Coronary artery (tissue), 2 donors: ENCODE results near the gene SLC12A1.
A peak's percentile ranks its signal among the peaks of the same experiment; 100 is the strongest.

Source experiments
- DNase-seq: peaks from one replicate; pipeline ENCODE4 v3.0.0-alpha.2; 2017; ENCODE audit warnings: low spot score
- H3K27ac ChIP-seq, 2 donors: fragments of 200-600 bp; sonication (generic); one replicate each; pipeline ENCODE4 v1.5.1; 2016 to 2019
- H3K4me3 ChIP-seq: fragments of 200-600 bp; sonication (generic); 2 replicates; pipeline ENCODE4 v1.5.1; 2016; ENCODE audit warnings: mild to moderate bottlenecking, moderate library complexity
- CTCF ChIP-seq: fragments of 200-600 bp; sonication (generic); IDR thresholded peaks from one replicate; pipeline ENCODE4 v1.5.1; 2019; ENCODE audit warnings: antibody characterized with exemption

The SLC12A1 gene

GRCh38 chr15:48205981-48206380 lies at the start of gene SLC12A1:
Gene SLC12A1, plus strand, starts transcription at chr15:48206302. Its CDS starts 1,418 bp downstream, at chr15:48207720.
- no peak for TF ChIP-seq CTCF
- no peak for DNase-seq
- H3K4me3 ChIP-seq, result no peak within 1 kb of the TSS

GRCh38 chr15:48168616-48169015 lies 37.5 kb upstream of the SLC12A1 start:
- Histone ChIP-seq H3K27ac (no peak overlapping the region), H3K4me3 (no peak overlapping the region)
- no peak for DNase-seq
- TF ChIP-seq CTCF, result no peak

More at GRCh38 chr15:48205981-48206380, at the start of gene SLC12A1:
- H3K27ac ChIP-seq, result no peak within 1 kb of the TSS

- Histone ChIP-seq H3K4me3 (no peak overlapping the region), H3K27ac (no peak overlapping the region)
- TF ChIP-seq CTCF, result no peak
- no peak for DNase-seq
Measured at GRCh38 chr15:48170981-48171380, 35.1 kb upstream of the SLC12A1 start.

- no peak overlapping the region for H3K27ac ChIP-seq
Measured at GRCh38 chr15:48175126-48175525, 31.0 kb upstream of the SLC12A1 start.

GRCh38 chr15:48176112-48176511 lies 30.0 kb upstream of the SLC12A1 start:
- TF ChIP-seq CTCF, result no peak
- no peak for DNase-seq
- Histone ChIP-seq H3K4me3 (peak overlapping the region; percentile 83), H3K27ac (peak overlapping the region in 1 of 2 donors; percentile 96)

More at GRCh38 chr15:48175126-48175525, 31.0 kb upstream of the SLC12A1 start:
- DNase-seq, result no peak
- no peak for TF ChIP-seq CTCF
- no peak overlapping the region for H3K4me3 ChIP-seq

GRCh38 chr15:48176957-48177356 lies 29.1 kb upstream of the SLC12A1 start:
- no peak for DNase-seq
- Histone ChIP-seq H3K4me3 (peak overlapping the region; percentile 83), H3K27ac (peak overlapping the region; percentile 89 to 96)
- no peak for TF ChIP-seq CTCF

- Histone ChIP-seq H3K27ac (peak overlapping the region; percentile 89 to 96), H3K4me3 (peak overlapping the region; percentile 83)
- DNase-seq, result no peak
- TF ChIP-seq CTCF, result no peak
Measured at GRCh38 chr15:48177383-48177765, 28.7 kb upstream of the SLC12A1 start.
